GM12873 (cell line): ENCODE data around the gene ITGB2.

Experiments
- CTCF ChIP-seq: IDR thresholded peaks from 2 replicates; pipeline ENCODE4 v1.5.1; 2012; ENCODE audit warnings: low read depth, mild to moderate bottlenecking, moderate library complexity, low read length, control low read depth; ENCODE audit not compliant: insufficient read depth; ENCODE audit errors: missing control alignments

The ITGB2 gene

GRCh38 chr21:44850208-44850800, 70.4 kb downstream of the ITGB2 start:
- TF ChIP-seq CTCF = no peak

GRCh38 chr21:44849616-44850130, 71.0 kb downstream of the ITGB2 start:
- no peak for TF ChIP-seq CTCF

GRCh38 chr21:44848821-44849521, 71.7 kb downstream of the ITGB2 start:
- no peak for TF ChIP-seq CTCF

- no peak for TF ChIP-seq CTCF
Observed at GRCh38 chr21:44847261-44848056, 73.2 kb downstream of the ITGB2 start.

- no peak for TF ChIP-seq CTCF
Observed at GRCh38 chr21:44846485-44847260, 74.0 kb downstream of the ITGB2 start.

GRCh38 chr21:44846224-44846484, 74.5 kb downstream of the ITGB2 start:
- TF ChIP-seq CTCF = no peak
